ENCODE data around the gene TMEM237.

Gene TMEM237

GRCh38 chr2:201639205-201639604 lies 4.1 kb downstream of the TMEM237 start:
- DNase-seq: no peak

- DNase-seq: no peak
Observed at GRCh38 chr2:201638326-201638725, 5.0 kb downstream of the TMEM237 start.

- DNase-seq: no peak
Observed at GRCh38 chr2:201633661-201634249, 9.5 kb downstream of the TMEM237 start.

GRCh38 chr2:201631041-201631440 lies 12.3 kb downstream of the TMEM237 start:
- DNase-seq: no peak

- DNase-seq: no peak
Observed at GRCh38 chr2:201630577-201630976, 12.7 kb downstream of the TMEM237 start.

GRCh38 chr2:201628545-201628944 lies 14.8 kb downstream of the TMEM237 start:
- no peak for DNase-seq

GRCh38 chr2:201622306-201622970 lies 20.9 kb downstream of the TMEM237 start:
- DNase-seq: no peak

- no peak for DNase-seq
Observed at GRCh38 chr2:201621293-201621999, 21.9 kb downstream of the TMEM237 start.

GRCh38 chr2:201618744-201619662 lies 24.3 kb downstream of the TMEM237 start:
- DNase-seq: no peak

GRCh38 chr2:201608021-201608420 lies 35.3 kb downstream of the TMEM237 start:
- no peak for DNase-seq

GRCh38 chr2:201607568-201607967 lies 35.7 kb downstream of the TMEM237 start:
- DNase-seq: no peak

GRCh38 chr2:201600906-201601305 lies 42.4 kb downstream of the TMEM237 start:
- no peak for DNase-seq

GRCh38 chr2:201597397-201597796 lies 45.9 kb downstream of the TMEM237 start:
- DNase-seq: no peak

GRCh38 chr2:201580486-201580885 lies 62.8 kb downstream of the TMEM237 start:
- DNase-seq: no peak

- DNase-seq: no peak
Observed at GRCh38 chr2:201579536-201579935, 63.8 kb downstream of the TMEM237 start.

- no peak for DNase-seq
Observed at GRCh38 chr2:201575971-201576370, 67.3 kb downstream of the TMEM237 start.

GRCh38 chr2:201574766-201575165 lies 68.5 kb downstream of the TMEM237 start:
- DNase-seq: no peak

GRCh38 chr2:201572846-201573508 lies 70.3 kb downstream of the TMEM237 start:
- DNase-seq: no peak

Data from NCI-H446 (cell line).